Activated T-cell treated with anti-CD3 and anti-CD28 coated beads, Interleukin-2, amount 50 U/mL, for 4 hours (primary cell): ENCODE data around the gene SWT1. TPM values are rescaled to one million over a fixed set of nuclear protein-coding genes. Genes with fewer than 3 reads are reported as not detected.
"Not testable (repeated sequence)": the region's sequence is repeated elsewhere in the genome, so short reads cannot be mapped to it uniquely, and the experiment has no call there.

Source experiments
- ATAC-seq, 2 donors: fragments of 200-7000 bp; cut with Tn5 transposase; one replicate each; pipeline ENCODE4 v1.10.0; 2021
- DNase-seq: peaks from one replicate; pipeline ENCODE4 v3.0.0-alpha.2; 2020
- H3K27me3 Mint-ChIP-seq: one replicate; pipeline ENCODE4 v1.8.0; 2021; ENCODE audit warnings: low read depth, mixed read lengths
- H3K36me3 Mint-ChIP-seq: one replicate; pipeline ENCODE4 v1.8.0; 2022; ENCODE audit warnings: mixed read lengths; ENCODE audit not compliant: insufficient read depth
- H3K4me1 Mint-ChIP-seq: one replicate; pipeline ENCODE4 v1.8.0; 2021; ENCODE audit warnings: low read depth, mixed read lengths
- H3K4me3 Mint-ChIP-seq: one replicate; pipeline ENCODE4 v1.8.0; 2021; ENCODE audit warnings: mild to moderate bottlenecking, moderate library complexity, mixed read lengths
- H3K9me3 Mint-ChIP-seq: one replicate; pipeline ENCODE4 v1.8.0; 2021; ENCODE audit warnings: mixed read lengths
- total RNA-seq, 3 donors: library from RNA; stranded (reverse); gene quantifications; one replicate each; pipeline ENCODE4 v1.2.1, GENCODE V29; 2021

The SWT1 gene
- total RNA-seq, 3 donors from 2014 or later: 0.66 to 1.7 (median 1.0) TPM

- no peak for ATAC-seq
- Mint-ChIP-seq H3K27me3 (no peaks in the 10 kb centered on the region), H3K9me3 (no peaks in the 10 kb centered on the region), H3K4me1 (peaks cover 32% of the 10 kb centered on the region), H3K4me3 (peak overlapping the region; percentile 98), H3K36me3 (peaks cover 5% of the 10 kb centered on the region)
- DNase-seq: no peak
Observed at GRCh38 chr1:185318431-185319138, 161.6 kb downstream of the SWT1 start.

DNA sequence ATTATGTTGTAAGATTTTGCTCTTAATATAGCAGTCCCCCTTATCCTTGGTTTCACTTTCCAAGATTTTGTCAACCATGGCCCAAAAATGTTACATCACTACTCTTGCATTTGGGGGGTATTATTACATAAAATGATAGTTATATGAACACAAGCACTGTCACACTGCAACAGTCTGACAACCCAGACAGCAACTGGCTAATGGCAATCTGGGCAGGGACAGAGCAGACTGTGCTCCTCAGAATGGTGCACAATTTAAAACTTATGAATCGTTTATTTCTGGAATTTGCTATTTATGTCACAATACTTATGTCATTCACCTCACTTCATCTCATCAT is 162.1 kb downstream of the SWT1 start:
- H3K4me3 Mint-ChIP-seq: no peak overlapping the region
- DNase-seq (no peak), ATAC-seq (no peak)
- no peaks in the 10 kb centered on the region for H3K9me3 Mint-ChIP-seq
- H3K27me3 Mint-ChIP-seq: no peaks in the 10 kb centered on the region
- peaks cover 3% of the 10 kb centered on the region for H3K36me3 Mint-ChIP-seq
- peaks cover 26% of the 10 kb centered on the region for H3K4me1 Mint-ChIP-seq

- not testable (repeated sequence) for H3K9me3 Mint-ChIP-seq, DNase-seq, H3K27me3 Mint-ChIP-seq
Observed at GRCh38 chr1:185321104-185321503, 164.1 kb downstream of the SWT1 start.

GRCh38 chr1:185321653-185322221 is 164.8 kb downstream of the SWT1 start:
- peaks cover 17% of the 10 kb centered on the region for H3K4me1 Mint-ChIP-seq
- not testable (repeated sequence) for H3K4me3 Mint-ChIP-seq, H3K9me3 Mint-ChIP-seq, DNase-seq, H3K27me3 Mint-ChIP-seq, H3K36me3 Mint-ChIP-seq, ATAC-seq

More at GRCh38 chr1:185321104-185321503, 164.1 kb downstream of the SWT1 start:
- peaks cover 17% of the 10 kb centered on the region for H3K4me1 Mint-ChIP-seq
- ATAC-seq, H3K36me3 Mint-ChIP-seq, H3K4me3 Mint-ChIP-seq: not testable (repeated sequence)

DNA sequence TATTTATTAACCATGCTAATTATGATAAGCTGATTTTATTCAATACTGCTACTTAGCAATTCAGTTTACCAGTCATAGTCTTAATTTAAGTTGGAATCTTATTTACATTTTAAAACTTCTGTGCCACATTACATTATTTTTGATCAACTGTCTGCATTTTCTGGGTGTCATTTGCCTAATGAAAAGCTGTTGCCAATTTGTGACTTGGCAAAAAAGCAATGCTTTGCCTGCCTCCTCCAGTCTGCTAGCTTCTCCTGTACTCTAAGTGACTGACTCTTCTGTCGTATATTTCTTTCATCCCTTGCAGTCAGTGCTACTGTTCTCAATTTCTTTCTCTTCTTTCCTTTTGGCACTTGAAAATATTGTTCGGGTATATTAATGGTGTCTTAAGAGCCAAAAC is 165.7 kb downstream of the SWT1 start:
- Mint-ChIP-seq H3K27me3 (no peaks in the 10 kb centered on the region), H3K36me3 (no peaks in the 10 kb centered on the region), H3K9me3 (no peaks in the 10 kb centered on the region), H3K4me3 (no peak overlapping the region), H3K4me1 (peaks cover 13% of the 10 kb centered on the region)
- ATAC-seq (no peak), DNase-seq (no peak)

GRCh38 chr1:185324118-185324517 is 167.2 kb downstream of the SWT1 start:
- no peak for ATAC-seq
- Mint-ChIP-seq H3K4me3 (no peak overlapping the region), H3K27me3 (no peaks in the 10 kb centered on the region), H3K36me3 (no peaks in the 10 kb centered on the region), H3K4me1 (no peaks in the 10 kb centered on the region), H3K9me3 (no peaks in the 10 kb centered on the region)
- no peak for DNase-seq

DNA sequence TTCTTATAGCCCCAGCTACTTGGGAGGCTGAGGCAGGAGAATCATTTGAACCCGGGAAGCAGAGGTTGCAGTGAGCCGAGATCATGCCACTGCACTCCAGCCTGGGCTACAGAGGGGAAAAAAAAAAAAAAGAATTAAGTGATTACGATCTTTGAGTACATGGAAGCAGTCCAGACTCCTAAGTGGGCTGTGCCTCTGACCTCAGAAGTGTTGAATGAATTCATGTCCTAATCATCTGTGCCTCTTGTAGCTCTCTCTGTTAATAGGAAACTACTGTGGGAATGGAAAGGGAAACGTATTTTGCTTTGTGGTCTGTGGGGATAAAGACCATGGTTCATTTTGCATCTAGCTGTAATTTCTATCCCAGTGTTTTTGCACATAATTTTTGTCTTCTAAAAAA is 168.4 kb downstream of the SWT1 start:
- Mint-ChIP-seq H3K27me3 (no peaks in the 10 kb centered on the region), H3K4me1 (no peaks in the 10 kb centered on the region), H3K4me3 (no peak overlapping the region), H3K36me3 (no peaks in the 10 kb centered on the region), H3K9me3 (no peaks in the 10 kb centered on the region)
- DNase-seq: no peak
- no peak for ATAC-seq

- Mint-ChIP-seq H3K36me3 (no peaks in the 10 kb centered on the region), H3K4me1 (no peaks in the 10 kb centered on the region), H3K27me3 (no peaks in the 10 kb centered on the region), H3K9me3 (no peaks in the 10 kb centered on the region), H3K4me3 (no peak overlapping the region)
- ATAC-seq (no peak), DNase-seq (no peak)
Observed at GRCh38 chr1:185328255-185328654, 171.3 kb downstream of the SWT1 start.

GRCh38 chr1:185334182-185334581 is 177.2 kb downstream of the SWT1 start:
- Mint-ChIP-seq H3K4me3 (no peak overlapping the region), H3K9me3 (no peaks in the 10 kb centered on the region), H3K27me3 (no peaks in the 10 kb centered on the region), H3K4me1 (peaks cover 18% of the 10 kb centered on the region), H3K36me3 (no peaks in the 10 kb centered on the region)
- ATAC-seq (no peak), DNase-seq (no peak)

DNA sequence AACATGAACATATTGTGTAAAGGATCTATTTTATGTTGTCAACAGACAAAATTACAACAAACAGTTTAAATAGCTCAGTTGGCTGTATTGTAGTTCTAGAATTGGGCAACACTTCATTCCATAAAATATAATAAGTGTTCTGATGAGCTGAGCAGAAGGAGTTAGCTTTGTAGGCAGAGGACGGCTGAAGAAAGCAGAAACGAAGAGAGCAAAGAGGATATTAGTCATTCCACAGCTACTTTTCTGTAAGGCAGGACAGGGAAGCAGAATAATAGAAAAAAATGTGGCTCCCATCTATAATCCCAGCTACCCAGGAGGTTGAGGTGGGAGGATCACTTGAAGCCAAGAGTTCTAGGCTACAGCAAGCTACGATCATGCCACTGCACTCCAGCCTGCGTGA is 180.3 kb downstream of the SWT1 start:
- H3K4me1 Mint-ChIP-seq: peaks cover 36% of the 10 kb centered on the region
- DNase-seq (no peak), ATAC-seq (no peak)
- no peaks in the 10 kb centered on the region for H3K36me3 Mint-ChIP-seq
- no peaks in the 10 kb centered on the region for H3K27me3 Mint-ChIP-seq
- H3K4me3 Mint-ChIP-seq: no peak overlapping the region
- H3K9me3 Mint-ChIP-seq: no peaks in the 10 kb centered on the region

DNA sequence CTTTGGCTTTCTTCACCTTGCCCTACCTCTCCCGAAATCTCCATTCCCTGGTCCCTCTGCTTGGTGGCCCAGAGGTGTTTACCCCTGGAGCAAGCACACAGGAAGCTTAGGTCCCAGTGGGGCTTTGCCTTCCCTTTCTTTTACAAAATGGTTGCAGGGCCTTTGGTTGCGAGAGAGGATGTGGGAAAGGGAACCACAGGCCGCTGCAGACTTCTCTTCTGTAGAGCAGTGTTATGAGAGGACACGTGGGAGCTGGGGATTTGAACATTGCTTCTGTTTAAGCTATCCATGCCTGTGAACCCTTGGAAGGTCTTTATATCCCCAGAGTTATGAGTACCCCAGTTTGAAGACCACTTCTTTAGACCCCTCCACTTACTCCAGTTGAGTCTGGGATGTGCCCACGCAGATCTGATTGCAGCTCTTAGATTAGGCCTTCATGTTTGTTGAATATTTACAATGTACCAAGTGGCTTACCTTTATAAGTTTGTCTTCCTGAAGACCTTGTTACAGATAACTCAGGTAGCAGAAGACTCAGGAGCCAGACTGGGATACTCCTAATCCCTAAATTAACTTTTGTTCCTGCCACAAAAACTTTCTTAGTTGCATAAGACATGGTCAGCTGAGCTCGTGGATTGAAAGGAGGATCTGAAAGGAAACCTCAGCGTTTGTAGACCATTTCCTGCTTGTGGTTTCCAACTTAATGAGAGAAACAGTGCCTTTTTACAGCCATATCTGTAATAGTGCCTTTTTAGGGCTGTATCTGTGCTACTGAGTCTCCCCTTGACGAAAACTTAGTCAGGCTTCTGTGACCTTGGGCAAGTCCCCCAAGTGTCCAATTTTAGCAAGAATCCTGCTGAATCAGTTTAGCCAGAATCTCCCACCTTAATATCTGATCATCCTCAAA is 182.0 kb downstream of the SWT1 start:
- peaks cover 36% of the 10 kb centered on the region for H3K4me1 Mint-ChIP-seq
- no peaks in the 10 kb centered on the region for H3K9me3 Mint-ChIP-seq
- no peaks in the 10 kb centered on the region for H3K27me3 Mint-ChIP-seq
- peak overlapping the region; percentile 5 for H3K4me3 Mint-ChIP-seq
- no peak for DNase-seq
- ATAC-seq: peak; percentile 58 to 60
- no peaks in the 10 kb centered on the region for H3K36me3 Mint-ChIP-seq

DNA sequence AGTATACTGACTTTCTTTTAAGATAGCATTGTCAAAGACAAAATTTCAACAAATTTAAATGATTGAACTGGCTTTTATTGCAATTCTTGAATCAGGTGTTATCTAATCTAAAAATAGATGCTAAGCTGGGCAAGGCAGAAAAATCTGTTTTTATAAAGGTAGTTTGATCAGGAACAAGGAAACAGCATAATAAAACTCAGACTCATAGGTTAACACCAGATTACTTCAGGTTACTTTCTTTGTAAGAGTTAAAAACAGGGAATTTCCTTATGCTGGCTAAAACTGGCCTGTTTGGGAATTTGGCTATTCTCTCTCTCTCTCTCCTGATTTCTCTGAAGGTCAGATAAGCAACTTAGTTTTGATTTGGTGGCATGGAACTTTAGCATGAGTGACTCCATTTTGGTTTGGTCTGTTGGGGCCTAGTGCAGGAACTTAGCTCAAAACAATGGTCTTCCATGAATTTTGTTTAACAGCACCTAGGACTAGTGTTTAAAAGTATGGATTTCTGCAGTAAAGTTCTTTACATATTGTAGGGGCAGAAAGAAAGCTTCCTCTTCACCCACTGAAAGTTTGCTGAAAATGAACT is 184.3 kb downstream of the SWT1 start:
- Mint-ChIP-seq H3K9me3 (no peaks in the 10 kb centered on the region), H3K4me3 (no peak overlapping the region), H3K27me3 (no peaks in the 10 kb centered on the region), H3K4me1 (peaks cover 42% of the 10 kb centered on the region), H3K36me3 (no peaks in the 10 kb centered on the region)
- ATAC-seq (no peak), DNase-seq (no peak)
